Breast epithelium (tissue), 4 donors: ENCODE data around the gene HDLBP. TPM values are rescaled to one million over a fixed set of nuclear protein-coding genes. Genes with fewer than 3 reads are reported as not detected.

Experiments
- DNase-seq, 2 donors: peaks; one replicate each; pipeline ENCODE4 v3.0.0-alpha.2; 2019; ENCODE audit warnings: low spot score in 2 of 2
- H3K27ac ChIP-seq, 2 donors: fragments of 200-600 bp; sonication (generic) in 1 of 2; one replicate each; pipeline ENCODE4 v1.5.1; 2016 to 2019; ENCODE audit warnings: mild to moderate bottlenecking in 1 of 2
- H3K27me3 ChIP-seq, 2 donors: fragments of 200-600 bp; sonication (generic) in 1 of 2; one replicate each; pipeline versions ENCODE4 v1.5.1 to v1.6.0; 2017 to 2019; ENCODE audit warnings: control low read depth in 1 of 2, mild to moderate bottlenecking in 1 of 2
- H3K36me3 ChIP-seq: fragments of 200-600 bp; one replicate; pipeline ENCODE4 v1.5.1; 2019
- H3K4me1 ChIP-seq, 2 donors: fragments of 200-600 bp; sonication (generic); one replicate each; pipeline ENCODE4 v1.5.1; 2016 to 2019; ENCODE audit warnings: control low read depth in 1 of 2
- H3K4me3 ChIP-seq, 3 donors: fragments of 200-600 bp; sonication (generic); 1 replicate in 2 of 3; 2 replicates in 1 of 3; pipeline ENCODE4 v1.5.1; 2016 to 2019; ENCODE audit warnings: mild to moderate bottlenecking in 3 of 3, moderate library complexity in 2 of 3
- H3K9me3 ChIP-seq, 2 donors: fragments of 200-600 bp; sonication (generic) in 1 of 2; one replicate each; pipeline ENCODE4 v1.5.1; 2016 to 2019; ENCODE audit warnings: control low read depth in 1 of 2
- CTCF ChIP-seq, 3 donors: fragments of 450-650 bp; IDR thresholded peaks; one replicate each; pipeline ENCODE4 v1.5.1; 2016 to 2017; ENCODE audit warnings: antibody characterized with exemption in 3 of 3, mild to moderate bottlenecking in 3 of 3, moderate library complexity in 3 of 3
- POLR2A ChIP-seq: fragments of 450-650 bp; IDR thresholded peaks from one replicate; pipeline ENCODE4 v1.6.1; 2016; ENCODE audit warnings: antibody characterized with exemption, mild to moderate bottlenecking, moderate library complexity
- POLR2AphosphoS5 ChIP-seq, 3 donors: sonication (generic); formaldehyde crosslinking; IDR thresholded peaks; one replicate each; pipeline ENCODE4 v1.6.1; 2017; ENCODE audit warnings: antibody characterized with exemption in 3 of 3
- intact Hi-C: fragments of 100-400 bp; cut with DNase I; formaldehyde crosslinking; loops from one replicate; pipeline ENCODE4 v1.15.1; 2023; ENCODE audit warnings: low total_unique reads
- total RNA-seq, 3 donors: library from RNA; depleted of rRNA; stranded (reverse); fragments of >200 nt; gene quantifications; one replicate each; pipeline ENCODE4 v1.1.0, GENCODE V29; 2016

The HDLBP gene
- total RNA-seq, 3 donors from 2014 or later, result 339 to 515 (median 383) TPM

DNA sequence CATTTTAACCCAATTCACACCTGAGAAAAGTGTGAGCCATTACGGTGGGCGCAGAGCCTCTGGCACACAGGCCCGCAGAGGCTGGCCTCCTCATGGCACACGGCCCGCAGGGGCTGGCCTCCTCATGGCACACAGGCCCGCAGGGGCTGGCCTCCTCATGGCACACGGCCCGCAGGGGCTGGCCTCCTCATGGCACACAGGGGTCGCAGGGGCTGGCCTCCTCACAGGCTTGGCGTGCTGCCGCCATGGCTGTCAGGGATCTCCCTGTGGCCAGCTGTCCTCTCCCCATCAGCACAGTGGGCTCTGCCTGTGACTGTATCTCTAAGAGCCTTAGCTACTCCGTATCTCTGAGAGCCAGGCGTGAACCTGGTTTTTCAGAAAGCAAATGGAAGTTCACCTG is 102.4 kb downstream of the HDLBP start:
- H3K4me3 ChIP-seq, result no peak overlapping the region
- TF ChIP-seq POLR2A (no peak), CTCF (IDR thresholded peaks at IDR 0.05) (no peak), POLR2AphosphoS5 (IDR thresholded peaks at IDR 0.05) (no peak)
- H3K4me1 ChIP-seq, result no peaks in the 10 kb centered on the region
- H3K27me3 ChIP-seq, result no peaks in the 10 kb centered on the region
- intact Hi-C loops, result no loop called here
- H3K9me3 ChIP-seq, result no peaks in the 10 kb centered on the region
- DNase-seq, result no peak
- H3K27ac ChIP-seq, result no peak overlapping the region
- no peaks in the 10 kb centered on the region for H3K36me3 ChIP-seq

GRCh38 chr2:241211276-241211675 is 104.2 kb downstream of the HDLBP start:
- Histone ChIP-seq H3K4me1 (no peaks in the 10 kb centered on the region), H3K9me3 (no peaks in the 10 kb centered on the region), H3K27ac (no peak overlapping the region), H3K4me3 (no peak overlapping the region), H3K36me3 (no peaks in the 10 kb centered on the region), H3K27me3 (no peaks in the 10 kb centered on the region)
- DNase-seq, result no peak
- TF ChIP-seq POLR2A (no peak), POLR2AphosphoS5 (IDR thresholded peaks at IDR 0.05) (no peak), CTCF (IDR thresholded peaks at IDR 0.05) (no peak)
- intact Hi-C loops, result no loop called here

GRCh38 chr2:241209271-241209670 is 106.2 kb downstream of the HDLBP start:
- Histone ChIP-seq H3K27ac (no peak overlapping the region), H3K27me3 (no peaks in the 10 kb centered on the region), H3K9me3 (no peaks in the 10 kb centered on the region), H3K4me1 (no peaks in the 10 kb centered on the region), H3K36me3 (no peaks in the 10 kb centered on the region), H3K4me3 (no peak overlapping the region)
- TF ChIP-seq POLR2A, result no peak
- no peak for TF ChIP-seq CTCF (IDR thresholded peaks at IDR 0.05)
- no peak for TF ChIP-seq POLR2AphosphoS5 (IDR thresholded peaks at IDR 0.05)
- DNase-seq, result no peak
- intact Hi-C loops, result no loop called here

- H3K4me3 ChIP-seq, result no peak overlapping the region
- no peaks in the 10 kb centered on the region for H3K9me3 ChIP-seq
- no peaks in the 10 kb centered on the region for H3K27me3 ChIP-seq
- H3K36me3 ChIP-seq, result no peaks in the 10 kb centered on the region
- H3K4me1 ChIP-seq, result no peaks in the 10 kb centered on the region
- intact Hi-C loops, result no loop called here
- H3K27ac ChIP-seq, result no peak overlapping the region
- no peak for TF ChIP-seq CTCF (IDR thresholded peaks at IDR 0.05)
- no peak for TF ChIP-seq POLR2AphosphoS5 (IDR thresholded peaks at IDR 0.05)
- TF ChIP-seq POLR2A, result no peak
- DNase-seq, result no peak
Observed at GRCh38 chr2:241208058-241208457, 107.4 kb downstream of the HDLBP start.

DNA sequence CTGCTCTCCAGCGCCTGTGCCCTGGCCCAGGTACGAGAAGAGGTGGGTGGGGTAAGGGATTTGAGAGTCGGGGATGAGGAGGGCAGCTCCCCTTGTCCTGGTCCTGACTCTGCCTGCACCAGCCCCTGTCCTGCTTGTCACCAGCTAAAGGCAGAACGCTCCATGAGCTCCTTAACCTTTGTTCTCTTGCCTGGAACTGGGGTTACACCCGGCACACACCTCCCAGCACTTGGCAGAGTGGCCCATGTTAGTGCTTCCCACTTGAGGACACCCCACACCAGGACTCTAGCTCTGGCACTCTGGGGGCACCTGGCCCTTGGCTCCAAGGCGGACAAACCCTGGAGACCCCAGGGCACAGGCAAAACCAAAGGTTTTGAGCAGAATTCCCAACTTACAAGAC is 107.8 kb downstream of the HDLBP start:
- intact Hi-C loops, result no loop called here
- Histone ChIP-seq H3K27ac (no peak overlapping the region), H3K36me3 (no peaks in the 10 kb centered on the region), H3K4me3 (no peak overlapping the region), H3K27me3 (no peaks in the 10 kb centered on the region), H3K4me1 (no peaks in the 10 kb centered on the region), H3K9me3 (no peaks in the 10 kb centered on the region)
- no peak for DNase-seq
- no peak for TF ChIP-seq CTCF (IDR thresholded peaks at IDR 0.05)
- no peak for TF ChIP-seq POLR2AphosphoS5 (IDR thresholded peaks at IDR 0.05)
- no peak for TF ChIP-seq POLR2A
